ENCODE data around the gene TCTN2.

Gene TCTN2

GRCh38 chr12:123713398-123713797, 42.5 kb downstream of the TCTN2 start:
- peak overlapping the region; percentile 84 for H3K4me3 ChIP-seq (ENCODE audit: low read depth, low read length)
- TF ChIP-seq CTCF (IDR thresholded peaks at IDR 0.05; ENCODE audit: low read depth, low read length) = no peak

GRCh38 chr12:123713823-123714585, 43.1 kb downstream of the TCTN2 start:
- H3K4me3 ChIP-seq (ENCODE audit: low read depth, low read length) = no peak overlapping the region; the same call in 1 of the 2 replicates
- no peak for TF ChIP-seq CTCF (IDR thresholded peaks at IDR 0.05; ENCODE audit: low read depth, low read length)

- no peak for TF ChIP-seq CTCF (IDR thresholded peaks at IDR 0.05; ENCODE audit: low read depth, low read length)
- no peak overlapping the region for H3K4me3 ChIP-seq (ENCODE audit: low read depth, low read length)
Observed at GRCh38 chr12:123715195-123715594, 44.3 kb downstream of the TCTN2 start.

GRCh38 chr12:123717350-123717749, 46.4 kb downstream of the TCTN2 start:
- H3K4me3 ChIP-seq (ENCODE audit: low read depth, low read length) = no peak overlapping the region
- no peak for TF ChIP-seq CTCF (IDR thresholded peaks at IDR 0.05; ENCODE audit: low read depth, low read length)

- no peak overlapping the region for H3K4me3 ChIP-seq (ENCODE audit: low read depth, low read length)
- no peak for TF ChIP-seq CTCF (IDR thresholded peaks at IDR 0.05; ENCODE audit: low read depth, low read length)
Observed at GRCh38 chr12:123720141-123720814, 49.4 kb downstream of the TCTN2 start.

- H3K4me3 ChIP-seq (ENCODE audit: low read depth, low read length) = no peak overlapping the region
- no peak for TF ChIP-seq CTCF (IDR thresholded peaks at IDR 0.05; ENCODE audit: low read depth, low read length)
Observed at GRCh38 chr12:123721245-123721644, 50.3 kb downstream of the TCTN2 start.

GRCh38 chr12:123723011-123723410, 52.1 kb downstream of the TCTN2 start:
- H3K4me3 ChIP-seq (ENCODE audit: low read depth, low read length) = no peak overlapping the region
- no peak for TF ChIP-seq CTCF (IDR thresholded peaks at IDR 0.05; ENCODE audit: low read depth, low read length)

All from WI38 (cell line).